ENCODE measurements around the gene GDPD5. TPM values are rescaled to one million over a fixed set of nuclear protein-coding genes. Genes with fewer than 3 reads are reported as not detected.

GDPD5 gene
- polyA plus RNA-seq, 2 of the 4 experiments (the other 2 are of a cell fraction) = 3.9 to 5.9 TPM

GRCh38 chr11:75572744-75573143, 47.0 kb upstream of the GDPD5 start:
- no peaks in the 10 kb centered on the region for H3K9me3 ChIP-seq
- 92% methylated on average over 8 of the region's 8 CpGs for WGBS (ENCODE audit: missing lambda C conversion rate)
- TF ChIP-seq PHF8 (IDR thresholded peaks at IDR 0.05; ENCODE audit: borderline replicate concordance, low read depth) (no peak), ZFP36 (IDR thresholded peaks at IDR 0.05; ENCODE audit: borderline replicate concordance, partially characterized antibody) (no peak), ZNF302 (CRISPR knock-in tag; IDR thresholded peaks at IDR 0.05) (no peak), RNF2 (IDR thresholded peaks at IDR 0.05; ENCODE audit: borderline replicate concordance, low read depth) (no peak), SMC3 (IDR thresholded peaks at IDR 0.05) (no peak), HOXB13 (CRISPR knock-in tag; IDR thresholded peaks at IDR 0.05; ENCODE audit: low read depth) (no peak), EHMT2 (IDR thresholded peaks at IDR 0.05; ENCODE audit: low read depth) (no peak), NR3C1 (IDR thresholded peaks at IDR 0.05) (no peak), TFCP2L1 (CRISPR knock-in tag; IDR thresholded peaks at IDR 0.05) (no peak), BHLHE40 (IDR thresholded peaks at IDR 0.05; ENCODE audit: low read depth, low read length) (no peak), TP53 (CRISPR knock-in tag; IDR thresholded peaks at IDR 0.05) (no peak), KDM1A (IDR thresholded peaks at IDR 0.05; ENCODE audit: low read depth) (no peak), ZC3H11A (IDR thresholded peaks at IDR 0.05) (no peak), GATA3 (IDR thresholded peaks at IDR 0.05; ENCODE audit: borderline replicate concordance) (no peak), POLR2AphosphoS2 (conservative IDR thresholded peaks at IDR 0.05; ENCODE audit: low read length) (no peak), NFE2L2 (conservative IDR thresholded peaks at IDR 0.05; ENCODE audit: low read length) (no peak)
- TF ChIP-seq, protein P1, sequence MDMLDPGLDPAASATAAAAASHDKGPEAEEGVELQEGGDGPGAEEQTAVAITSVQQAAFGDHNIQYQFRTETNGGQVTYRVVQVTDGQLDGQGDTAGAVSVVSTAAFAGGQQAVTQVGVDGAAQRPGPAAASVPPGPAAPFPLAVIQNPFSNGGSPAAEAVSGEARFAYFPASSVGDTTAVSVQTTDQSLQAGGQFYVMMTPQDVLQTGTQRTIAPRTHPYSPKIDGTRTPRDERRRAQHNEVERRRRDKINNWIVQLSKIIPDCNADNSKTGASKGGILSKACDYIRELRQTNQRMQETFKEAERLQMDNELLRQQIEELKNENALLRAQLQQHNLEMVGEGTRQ (IDR thresholded peaks at IDR 0.05) = no peak
- TF ChIP-seq, protein P2, sequence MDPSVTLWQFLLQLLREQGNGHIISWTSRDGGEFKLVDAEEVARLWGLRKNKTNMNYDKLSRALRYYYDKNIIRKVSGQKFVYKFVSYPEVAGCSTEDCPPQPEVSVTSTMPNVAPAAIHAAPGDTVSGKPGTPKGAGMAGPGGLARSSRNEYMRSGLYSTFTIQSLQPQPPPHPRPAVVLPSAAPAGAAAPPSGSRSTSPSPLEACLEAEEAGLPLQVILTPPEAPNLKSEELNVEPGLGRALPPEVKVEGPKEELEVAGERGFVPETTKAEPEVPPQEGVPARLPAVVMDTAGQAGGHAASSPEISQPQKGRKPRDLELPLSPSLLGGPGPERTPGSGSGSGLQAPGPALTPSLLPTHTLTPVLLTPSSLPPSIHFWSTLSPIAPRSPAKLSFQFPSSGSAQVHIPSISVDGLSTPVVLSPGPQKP (IDR thresholded peaks at IDR 0.05; ENCODE audit: low read depth, low read length) = no peak
- FAIRE-seq (no peak), DNase-seq (ENCODE audit: low read depth in 1 of 2, low spot score in 1 of 2) (no peak), ATAC-seq (no peak)
- POLR2A ChIA-PET = interaction anchor here (4.1 kb wide), 1 partner anchor 10 kb away, joined by 24 read pairs; the partner anchor contains the start of gene SERPINH1
- peaks cover 9% of the 10 kb centered on the region; the same call in 2 of the 3 replicates for H3K4me1 ChIP-seq
- H3K4me2 ChIP-seq = no peak overlapping the region
- H3K27ac ChIP-seq = no peak overlapping the region
- H3K4me3 ChIP-seq = no peak overlapping the region
- CTCF ChIA-PET = interaction anchor here (0.8 to 7.1 kb wide), 5 partner anchors 12 to 104 kb away, joined by 3 to 137 read pairs (median 5); partner anchors contain the start of gene SERPINH1

- no peak overlapping the region for H3K27ac ChIP-seq
- ChIA-PET POLR2A (interaction anchor here (1.7 kb wide), 1 partner anchor 9 kb away, joined by 8 read pairs; the partner anchor contains the start of gene SERPINH1), CTCF (interaction anchor here (0.6 to 7.1 kb wide), 7 partner anchors 11 to 126 kb away, joined by 3 to 137 read pairs (median 5); partner anchors contain the start of gene SERPINH1)
Measured at GRCh38 chr11:75571625-75572024, 45.9 kb upstream of the GDPD5 start.

DNA sequence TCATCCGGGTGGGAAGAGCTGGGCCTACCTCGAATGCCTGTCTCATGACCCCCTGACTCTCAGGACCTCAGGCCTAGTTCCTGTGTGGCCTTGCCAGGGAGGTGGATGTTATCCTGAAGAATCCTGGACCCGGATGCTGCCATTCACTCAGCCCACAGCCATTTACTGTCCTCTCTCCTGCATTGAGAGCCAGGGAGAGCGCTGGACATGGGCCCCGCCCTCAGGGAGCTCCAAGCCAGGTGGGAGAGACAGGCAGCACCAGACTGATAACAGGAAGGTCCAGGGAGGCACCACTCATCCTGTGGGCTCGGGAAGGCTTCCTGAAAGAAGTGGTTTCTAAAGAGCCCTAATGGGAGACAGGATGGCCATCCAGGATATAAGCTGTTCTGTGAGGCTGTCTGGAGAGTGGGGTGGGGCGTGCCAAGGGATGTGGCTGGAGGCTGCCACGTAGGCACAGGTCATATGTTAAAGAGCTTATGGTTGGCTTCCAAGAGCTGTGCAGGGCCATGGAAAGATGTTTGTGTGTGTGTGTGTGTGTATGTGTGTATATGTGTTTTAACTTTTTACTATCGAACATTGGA, 44.9 kb upstream of the GDPD5 start:
- Histone ChIP-seq H3K4me3 (no peak overlapping the region), H3K4me2 (no peak overlapping the region), H3K27ac (no peak overlapping the region), H3K4me1 (peaks cover 7% of the 10 kb centered on the region), H3K9me3 (no peaks in the 10 kb centered on the region)
- ChIA-PET CTCF (interaction anchor here (1.0 to 1.8 kb wide), 6 partner anchors 10 to 125 kb away, joined by 3 to 8 read pairs (median 6); no protein-coding TSS in a partner anchor), POLR2A (interaction anchor here (1.7 kb wide), 1 partner anchor 8 kb away, joined by 8 read pairs; the partner anchor contains the start of gene SERPINH1)
- 80% methylated on average over 9 of the region's 9 CpGs for WGBS (ENCODE audit: missing lambda C conversion rate)
- no peak for DNase-seq (ENCODE audit: low read depth in 1 of 2, low spot score in 1 of 2)
- FAIRE-seq = no peak
- no peak for ATAC-seq
- TF ChIP-seq GATA3 (IDR thresholded peaks at IDR 0.05; ENCODE audit: borderline replicate concordance) (no peak), HOXB13 (CRISPR knock-in tag; IDR thresholded peaks at IDR 0.05; ENCODE audit: low read depth) (no peak), KDM5A (IDR thresholded peaks at IDR 0.05) (no peak), CEBPB (IDR thresholded peaks at IDR 0.05) (no peak), RARB (CRISPR knock-in tag; IDR thresholded peaks at IDR 0.05) (no peak), CBX8 (IDR thresholded peaks at IDR 0.05) (no peak), POLR2A (IDR thresholded peaks at IDR 0.05; ENCODE audit: low read length) (no peak), FOXS1 (CRISPR knock-in tag; IDR thresholded peaks at IDR 0.05) (no peak), SREBF2 (IDR thresholded peaks at IDR 0.05) (no peak), TP53 (CRISPR knock-in tag; IDR thresholded peaks at IDR 0.05) (no peak), TFCP2L1 (CRISPR knock-in tag; IDR thresholded peaks at IDR 0.05) (no peak), NFE2L2 (conservative IDR thresholded peaks at IDR 0.05; ENCODE audit: low read length) (no peak), ZNF302 (CRISPR knock-in tag; IDR thresholded peaks at IDR 0.05) (no peak), MAX (IDR thresholded peaks at IDR 0.05) (no peak), POLR2AphosphoS2 (conservative IDR thresholded peaks at IDR 0.05; ENCODE audit: low read length) (no peak), EHF (CRISPR knock-in tag; IDR thresholded peaks at IDR 0.05) (no peak)
- TF ChIP-seq, protein P3, sequence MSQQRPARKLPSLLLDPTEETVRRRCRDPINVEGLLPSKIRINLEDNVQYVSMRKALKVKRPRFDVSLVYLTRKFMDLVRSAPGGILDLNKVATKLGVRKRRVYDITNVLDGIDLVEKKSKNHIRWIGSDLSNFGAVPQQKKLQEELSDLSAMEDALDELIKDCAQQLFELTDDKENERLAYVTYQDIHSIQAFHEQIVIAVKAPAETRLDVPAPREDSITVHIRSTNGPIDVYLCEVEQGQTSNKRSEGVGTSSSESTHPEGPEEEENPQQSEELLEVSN (IDR thresholded peaks at IDR 0.05; ENCODE audit: borderline replicate concordance, low read depth) = no peak
- TF ChIP-seq, protein P1 (IDR thresholded peaks at IDR 0.05) = no peak

More at GRCh38 chr11:75571625-75572024, 45.9 kb upstream of the GDPD5 start:
- DNase-seq (ENCODE audit: low read depth in 1 of 2, low spot score in 1 of 2) (no peak), ATAC-seq (no peak), FAIRE-seq (no peak)
- H3K4me2 ChIP-seq = no peak overlapping the region
- no peak overlapping the region for H3K4me3 ChIP-seq
- H3K4me1 ChIP-seq = peaks cover 5% of the 10 kb centered on the region; the same call in 2 of the 3 replicates
- 94% methylated on average over 14 of the region's 14 CpGs for WGBS (ENCODE audit: missing lambda C conversion rate)
- TF ChIP-seq POLR2AphosphoS2 (conservative IDR thresholded peaks at IDR 0.05; ENCODE audit: low read length) = no peak
- H3K9me3 ChIP-seq = no peaks in the 10 kb centered on the region
